Measurements from ENCODE around the gene TENT5A.

The TENT5A gene

DNA sequence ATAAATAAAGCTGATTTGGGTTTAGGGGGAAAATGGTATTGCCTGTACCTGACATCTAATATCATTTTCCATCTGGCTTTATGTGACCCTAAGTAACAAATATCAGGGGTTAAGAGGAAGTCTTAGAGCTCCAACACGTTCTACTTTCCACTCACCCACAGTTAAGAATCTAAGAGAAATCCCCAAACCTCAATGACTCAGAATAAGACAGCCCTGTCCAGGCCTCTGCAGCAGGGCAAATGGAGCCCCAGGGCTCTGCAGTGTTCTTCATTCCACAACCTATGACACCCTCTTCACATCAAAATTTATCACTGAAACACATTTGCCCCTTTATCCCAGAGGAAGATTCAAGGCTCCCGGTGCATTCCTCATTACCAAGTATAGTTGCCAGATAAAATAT, 20.3 kb upstream of the TENT5A start:
- in situ Hi-C loops (cut with HindIII; ENCODE audit: low sequenced_read_pairs), result no loop called here

DNA sequence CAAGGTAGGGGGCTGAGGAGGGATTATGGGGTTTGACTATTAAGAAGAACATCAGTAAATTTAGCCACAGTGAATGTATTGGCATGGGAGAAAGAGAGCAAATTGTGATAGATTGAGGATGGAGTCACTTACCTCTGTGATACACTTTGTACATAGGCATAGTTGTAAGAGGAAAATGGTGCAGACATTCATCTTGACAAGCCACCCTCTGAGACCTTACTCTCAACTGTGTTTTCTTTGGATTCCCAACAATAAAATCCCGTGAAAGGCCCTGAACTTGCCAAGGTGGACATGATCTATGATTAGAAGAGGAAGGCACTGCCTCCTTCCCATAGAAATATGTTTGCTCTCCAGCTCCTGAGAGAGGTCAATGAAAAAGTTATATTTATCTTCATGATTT, 18.6 kb upstream of the TENT5A start:
- in situ Hi-C loops (cut with HindIII; ENCODE audit: low sequenced_read_pairs), result no loop called here

DNA sequence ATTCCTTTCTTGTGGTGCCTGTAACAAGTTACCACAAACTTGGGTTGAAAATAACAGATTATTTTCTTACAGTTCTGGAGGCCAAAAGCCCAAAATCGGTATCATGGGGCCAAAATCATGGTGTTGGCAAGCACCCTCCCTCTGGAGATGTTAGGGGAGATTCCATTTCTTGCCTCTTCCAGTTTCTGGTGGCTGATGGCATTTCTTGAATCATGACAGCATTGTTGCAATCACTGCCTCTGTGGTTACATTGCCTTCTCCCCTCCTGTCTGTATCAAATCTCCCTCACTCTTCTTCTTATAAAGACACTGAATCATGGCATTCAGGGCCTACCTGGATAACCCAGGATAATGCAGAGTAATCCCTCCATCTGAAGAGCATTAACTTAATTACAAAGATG, 17.9 kb upstream of the TENT5A start:
- in situ Hi-C loops (cut with HindIII; ENCODE audit: low sequenced_read_pairs), result no loop called here

- in situ Hi-C loops (cut with HindIII; ENCODE audit: low sequenced_read_pairs), result no loop called here
These were observed 17.3 kb upstream of the TENT5A start for GRCh38 chr6:81769824-81770223.

GRCh38 chr6:81768150-81768942, 15.9 kb upstream of the TENT5A start:
- in situ Hi-C loops (cut with HindIII; ENCODE audit: low sequenced_read_pairs), result no loop called here

GRCh38 chr6:81767163-81767891, 14.8 kb upstream of the TENT5A start:
- in situ Hi-C loops (cut with HindIII; ENCODE audit: low sequenced_read_pairs), result no loop called here

GRCh38 chr6:81766482-81767069, 14.1 kb upstream of the TENT5A start:
- in situ Hi-C loops (cut with HindIII; ENCODE audit: low sequenced_read_pairs), result no loop called here

DNA sequence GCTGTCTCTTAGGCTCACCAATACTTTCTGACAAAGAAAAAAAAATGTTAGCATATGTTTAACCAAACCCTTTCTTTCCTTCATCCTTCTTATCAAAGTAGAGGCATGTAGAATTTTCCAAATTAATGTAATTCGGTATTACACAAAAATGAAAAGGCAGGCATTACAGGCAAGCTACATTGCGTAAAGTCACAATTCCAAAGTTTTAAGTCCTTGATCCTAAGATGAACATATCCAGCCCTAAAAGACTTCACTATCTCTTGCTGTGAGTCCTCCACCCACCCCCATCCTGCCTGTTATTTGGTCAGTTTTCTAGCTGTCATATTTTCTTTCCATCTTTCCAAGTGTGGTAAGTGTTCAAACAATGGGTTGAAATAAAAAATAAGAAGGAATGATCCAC, 12.1 kb upstream of the TENT5A start:
- in situ Hi-C loops (cut with HindIII; ENCODE audit: low sequenced_read_pairs), result no loop called here

DNA sequence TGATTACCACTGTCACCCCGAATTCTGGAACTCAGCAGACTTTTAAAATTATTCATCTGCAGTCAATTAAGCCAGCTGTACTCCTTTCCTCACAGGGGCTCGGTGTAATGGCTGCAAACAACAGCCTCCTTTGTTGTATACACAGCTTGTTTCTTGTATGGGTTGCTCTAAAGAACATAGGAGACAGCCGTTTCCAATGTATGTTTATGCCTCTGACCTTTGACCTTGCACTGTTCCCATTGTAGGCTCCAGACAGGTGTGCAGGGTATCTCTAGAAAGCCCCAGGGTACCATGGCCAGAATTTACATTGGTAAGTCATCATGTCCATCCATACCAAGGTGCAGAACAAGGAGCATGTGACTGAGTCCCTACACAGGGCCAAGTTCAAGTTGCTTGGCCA, 11.5 kb upstream of the TENT5A start:
- in situ Hi-C loops (cut with HindIII; ENCODE audit: low sequenced_read_pairs), result no loop called here

GRCh38 chr6:81763051-81763450, 10.6 kb upstream of the TENT5A start:
- in situ Hi-C loops (cut with HindIII; ENCODE audit: low sequenced_read_pairs), result no loop called here

DNA sequence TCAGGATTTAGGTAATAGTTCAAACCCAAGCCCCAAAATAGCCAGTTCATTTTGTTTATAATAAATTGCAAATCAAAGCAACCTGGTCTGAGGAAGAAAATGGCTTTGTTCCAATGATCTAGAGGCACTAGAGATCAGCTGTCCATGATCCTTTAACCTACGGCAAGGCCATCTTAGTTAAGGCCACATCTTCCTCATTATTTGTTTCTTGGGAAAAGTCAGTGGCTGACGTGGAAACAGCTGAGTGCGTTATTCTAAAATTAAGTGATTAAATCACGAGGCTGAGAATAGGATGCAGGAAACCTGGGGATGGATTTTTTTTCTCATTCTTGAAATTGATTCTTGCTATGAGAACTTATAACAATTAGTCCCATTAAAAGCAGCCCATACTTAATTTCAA, 10.1 kb upstream of the TENT5A start:
- in situ Hi-C loops (cut with HindIII; ENCODE audit: low sequenced_read_pairs), result no loop called here

- in situ Hi-C loops (cut with HindIII; ENCODE audit: low sequenced_read_pairs), result no loop called here
These were observed 9.7 kb upstream of the TENT5A start for GRCh38 chr6:81762132-81762531.

DNA sequence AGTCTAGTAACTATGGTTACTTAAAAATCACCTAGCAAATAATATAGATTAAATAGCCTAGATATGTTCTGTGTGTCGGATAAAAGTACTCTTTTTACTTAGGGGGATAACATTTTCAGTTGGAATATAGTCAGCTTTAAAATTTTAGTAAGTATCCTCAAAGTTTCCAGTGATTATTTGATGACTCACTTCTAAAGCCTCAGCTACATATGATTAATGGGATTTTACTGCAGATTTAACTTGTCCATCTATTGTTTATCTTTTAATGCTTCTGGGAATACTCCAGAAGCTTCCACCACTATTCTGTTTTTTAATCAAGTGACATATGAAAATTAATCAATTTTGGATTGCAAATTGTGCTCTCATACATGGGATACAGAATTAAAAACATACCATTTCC, 8.7 kb upstream of the TENT5A start:
- in situ Hi-C loops (cut with HindIII; ENCODE audit: low sequenced_read_pairs), result no loop called here

- in situ Hi-C loops (cut with HindIII; ENCODE audit: low sequenced_read_pairs), result no loop called here
These were observed 7.3 kb upstream of the TENT5A start for GRCh38 chr6:81759782-81760181.

DNA sequence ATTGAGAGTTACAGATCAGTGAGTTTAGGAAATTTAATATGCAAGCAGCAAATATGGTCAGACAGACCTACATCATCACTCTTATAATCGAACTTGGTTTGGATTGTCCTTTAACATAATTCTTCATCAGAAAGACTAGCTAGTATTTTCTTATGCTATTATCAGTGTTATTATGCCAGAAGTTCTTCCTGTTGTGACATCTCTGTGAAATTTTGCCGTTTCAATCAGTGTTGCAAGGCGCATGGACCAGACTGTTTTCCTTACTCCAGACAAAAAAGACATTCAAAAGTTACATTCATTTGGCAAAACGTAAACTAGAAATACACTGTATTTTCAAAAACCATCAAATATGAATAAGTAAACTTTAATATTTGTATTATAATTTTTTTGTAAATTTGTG, 5.7 kb upstream of the TENT5A start:
- in situ Hi-C loops (cut with HindIII; ENCODE audit: low sequenced_read_pairs), result no loop called here

GRCh38 chr6:81756690-81757089, 4.2 kb upstream of the TENT5A start:
- in situ Hi-C loops (cut with HindIII; ENCODE audit: low sequenced_read_pairs), result no loop called here

DNA sequence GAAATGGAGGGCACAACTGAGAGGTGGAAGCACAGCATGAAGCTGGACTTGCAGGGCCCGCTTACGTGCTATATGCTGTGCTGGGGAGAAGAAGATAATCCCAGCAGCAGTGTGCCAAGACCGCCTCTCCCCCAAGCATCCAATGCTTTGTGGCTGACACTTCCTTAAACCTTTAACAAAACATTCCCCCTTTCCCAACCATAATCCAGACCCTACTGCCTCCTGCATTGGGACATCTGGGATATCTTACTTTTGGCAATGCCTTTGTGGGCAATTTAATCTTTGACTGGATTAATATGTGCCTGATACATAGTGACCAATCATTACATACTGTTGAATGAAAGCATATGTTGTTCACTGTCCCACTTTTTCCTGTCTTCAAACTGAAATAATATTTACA, 3.1 kb upstream of the TENT5A start:
- in situ Hi-C loops (cut with HindIII; ENCODE audit: low sequenced_read_pairs), result no loop called here

DNA sequence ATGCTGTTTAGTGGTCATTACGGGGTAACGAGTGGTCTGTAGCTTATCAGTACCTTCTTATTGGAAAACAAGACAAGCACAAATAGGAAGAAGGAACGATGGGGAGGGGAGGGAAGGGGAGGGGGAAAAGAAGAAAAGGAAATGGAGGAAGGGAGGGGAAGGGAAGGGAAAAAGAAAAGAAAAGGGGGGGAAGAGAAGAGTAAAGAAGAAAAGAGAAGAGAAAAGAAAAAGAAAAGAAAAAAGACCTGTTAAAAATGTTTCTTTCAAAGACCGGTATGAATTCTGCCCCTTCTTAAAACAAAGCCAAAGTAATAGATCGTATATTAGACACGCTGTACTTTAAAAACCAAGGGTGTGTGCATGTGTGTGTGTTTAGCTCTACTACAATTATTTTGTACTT, 2.4 kb upstream of the TENT5A start:
- in situ Hi-C loops (cut with HindIII; ENCODE audit: low sequenced_read_pairs), result no loop called here

DNA sequence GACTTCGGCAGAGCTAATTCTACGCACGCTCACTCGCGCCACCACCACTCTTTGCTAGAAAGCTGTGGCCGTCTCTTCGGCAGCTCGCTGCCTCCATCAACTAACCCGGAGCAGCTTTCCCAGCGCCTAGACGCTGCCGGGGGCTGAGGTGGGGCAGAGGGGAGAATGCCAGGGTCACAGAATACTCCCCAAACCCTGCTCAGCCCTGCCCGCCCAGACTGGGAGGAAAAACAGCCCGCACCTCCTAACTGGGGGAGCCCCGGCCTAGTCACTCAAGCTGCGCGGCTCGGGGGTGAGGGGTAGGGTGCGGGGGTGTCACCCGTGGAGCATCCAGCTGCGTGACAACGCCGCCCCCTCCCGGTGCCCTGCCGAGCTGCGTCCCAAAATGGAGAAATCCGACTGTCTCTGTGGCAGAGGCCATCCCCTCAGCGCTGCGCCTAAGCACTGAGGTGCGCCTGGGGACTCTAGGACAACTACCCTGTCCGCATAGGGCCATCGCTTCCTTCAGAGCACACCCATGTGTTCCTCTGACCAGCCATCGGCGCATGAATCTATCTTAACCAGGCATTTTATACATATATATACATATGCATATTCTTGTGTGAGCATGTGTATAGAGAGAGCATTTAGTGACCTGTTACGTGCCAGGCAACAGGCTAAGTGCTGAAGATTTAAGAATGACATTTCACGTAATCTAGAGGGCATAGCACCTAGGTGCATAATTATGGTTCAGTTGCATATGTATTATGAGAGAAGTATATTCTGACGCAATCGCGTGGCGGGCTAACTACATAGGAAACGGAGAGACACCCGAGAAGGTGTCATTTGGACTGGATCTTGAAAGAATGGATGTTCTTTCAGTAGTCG, 1.5 kb upstream of the TENT5A start:
- in situ Hi-C loops (cut with HindIII; ENCODE audit: low sequenced_read_pairs), result no loop called here

DNA sequence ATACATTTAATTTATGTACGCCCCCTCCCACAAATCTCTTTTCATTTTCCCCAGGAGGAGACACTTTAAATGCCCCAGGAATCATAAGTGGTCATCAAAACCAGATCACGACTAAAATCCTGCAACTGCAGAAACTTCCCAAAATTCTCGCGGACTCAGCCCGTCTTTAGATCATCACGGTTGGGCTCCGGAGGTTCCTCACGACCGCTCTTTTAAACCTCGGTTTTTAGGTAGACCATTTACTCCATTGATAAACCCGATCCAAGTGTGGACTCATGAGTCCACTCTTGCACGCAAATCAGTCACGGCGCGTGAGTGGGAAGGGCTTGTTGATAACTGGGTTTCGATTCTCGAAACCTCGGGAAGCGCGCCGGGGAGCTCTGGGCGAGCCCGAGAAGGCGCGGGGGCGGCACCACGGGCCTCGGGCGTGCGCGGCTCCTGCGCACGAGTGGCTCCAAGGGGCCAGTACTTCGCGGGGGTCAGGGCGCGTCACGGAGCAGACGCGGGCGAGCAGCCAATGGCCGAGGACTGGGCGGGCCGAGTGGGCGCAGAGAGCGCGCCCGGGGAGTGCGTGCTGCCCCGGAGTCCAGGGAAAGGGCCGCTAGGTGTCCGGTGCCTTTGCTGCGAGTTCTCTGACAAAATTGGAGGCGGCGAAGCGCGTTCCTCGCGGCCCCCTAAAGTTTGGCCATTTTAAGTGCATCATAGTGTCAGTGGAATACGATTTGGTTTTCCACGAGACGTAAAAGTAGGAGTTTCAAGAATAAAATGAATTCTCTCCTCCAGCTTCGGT, 635 bp upstream of the TENT5A start:
- in situ Hi-C loops (cut with HindIII; ENCODE audit: low sequenced_read_pairs), result no loop called here
